Fibroblast of upper back skin (primary cell): ENCODE results near the gene MTA3.
"Not testable (repeated sequence)": the region's sequence is repeated elsewhere in the genome, so short reads cannot be mapped to it uniquely, and the experiment has no call there.

Experiments used
- DNase-seq: peaks from one replicate; pipeline ENCODE4 v3.0.0-alpha.2; 2013

The MTA3 gene

DNA sequence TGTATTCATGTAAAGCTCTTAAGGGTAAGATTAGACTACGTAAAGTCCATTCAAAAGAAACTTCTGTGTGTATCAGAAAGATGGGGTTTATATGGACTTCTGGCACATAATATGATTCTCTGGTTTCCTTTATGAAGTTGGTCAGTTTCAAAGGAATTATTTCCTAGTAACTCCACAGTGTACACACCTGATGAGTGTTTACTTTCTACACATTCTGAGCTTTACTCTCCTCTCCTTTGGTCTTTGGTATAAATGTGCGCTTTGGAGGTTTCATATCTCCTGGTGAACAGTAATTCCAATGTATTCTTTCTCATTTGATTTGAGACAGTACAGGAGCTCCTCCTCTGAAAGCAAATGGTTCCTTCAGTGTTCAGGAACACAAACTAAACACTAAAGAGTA is 107.4 kb downstream of the MTA3 start:
- no peak for DNase-seq

DNA sequence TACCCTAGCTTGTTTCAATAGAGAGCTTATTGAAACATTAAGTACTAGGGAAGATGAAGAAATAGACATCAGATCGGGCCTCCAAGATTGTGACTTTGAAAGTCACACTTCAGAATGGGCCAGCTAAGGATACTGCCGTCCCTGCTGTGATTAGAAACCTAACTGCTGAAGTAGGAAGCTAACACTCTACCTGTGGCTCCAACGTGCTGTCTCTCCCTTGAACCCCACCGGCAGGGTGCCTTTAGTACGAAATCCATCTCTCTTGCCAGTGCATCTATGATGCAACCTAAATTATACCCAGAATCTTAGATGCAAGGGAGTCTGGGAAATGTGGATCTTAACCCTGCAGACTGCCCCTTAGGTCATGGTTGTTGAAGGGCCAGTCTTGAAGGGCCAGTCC is 116.9 kb downstream of the MTA3 start:
- no peak for DNase-seq

DNA sequence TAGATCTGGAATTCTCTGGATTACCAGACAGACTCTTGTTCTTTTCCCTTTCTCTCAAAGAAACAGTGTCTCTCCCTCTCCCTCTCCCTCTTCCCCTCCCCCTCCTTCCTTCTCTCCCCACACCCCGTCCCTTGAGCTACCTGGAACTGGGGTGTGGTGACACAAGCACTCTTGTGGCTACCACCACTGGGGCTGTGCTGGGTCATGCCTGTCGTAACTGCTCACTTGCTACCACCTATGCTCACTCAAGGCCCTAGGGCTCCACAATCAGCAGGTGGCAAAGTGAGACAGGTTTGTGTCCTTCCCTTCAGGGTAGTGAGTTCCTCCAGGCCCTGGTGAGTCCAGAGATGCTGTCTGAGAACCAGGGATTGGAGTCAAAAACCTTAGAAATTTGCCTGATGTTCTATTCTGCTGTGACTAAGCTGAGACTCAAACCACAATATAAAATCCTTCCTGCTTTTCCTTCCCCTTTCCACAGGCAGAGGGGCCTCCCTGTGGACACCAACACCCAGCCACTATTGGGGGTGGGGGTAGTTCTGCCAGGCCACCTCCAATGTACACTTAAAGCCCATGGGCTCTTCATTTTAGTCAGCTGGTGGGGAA is 124.7 kb downstream of the MTA3 start:
- DNase-seq, result no peak

DNA sequence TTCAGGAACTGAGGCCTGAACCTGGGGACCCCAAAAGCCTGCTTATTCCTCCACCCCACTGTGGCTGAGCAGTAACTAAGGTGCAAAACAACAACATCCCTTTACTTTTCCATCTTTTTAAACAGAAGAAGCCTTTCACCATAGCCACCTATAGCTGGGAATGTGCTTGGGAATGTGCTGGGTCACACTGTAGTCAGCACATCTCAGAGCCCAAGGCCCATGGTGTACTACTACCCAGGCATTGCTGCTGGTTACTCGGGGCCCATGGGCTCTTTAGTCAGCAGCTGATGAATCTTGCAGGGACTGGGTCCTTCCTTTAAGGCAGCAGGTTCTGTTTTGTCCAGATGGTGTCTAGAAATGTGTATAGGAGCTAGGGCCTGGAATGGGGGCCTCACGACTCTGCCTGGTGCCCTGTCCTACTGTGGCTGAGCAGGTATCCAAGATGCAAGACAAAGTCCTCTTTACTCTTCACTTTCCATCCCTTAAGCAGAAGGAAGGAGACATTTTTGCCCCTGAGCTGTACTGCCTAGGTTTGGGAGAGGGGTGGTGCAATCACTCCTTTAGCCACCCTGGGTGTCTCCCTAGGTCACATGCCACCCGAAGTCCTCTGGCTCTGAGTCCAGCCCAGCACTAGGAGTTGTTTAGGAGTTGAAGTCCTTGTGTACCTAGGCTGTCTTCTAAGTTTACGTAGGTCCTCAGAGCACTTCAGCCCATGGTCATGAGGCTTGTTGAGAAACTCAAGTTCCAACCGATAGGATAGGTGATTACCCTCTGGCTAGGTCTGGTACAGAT is 125.5 kb downstream of the MTA3 start:
- no peak for DNase-seq

DNA sequence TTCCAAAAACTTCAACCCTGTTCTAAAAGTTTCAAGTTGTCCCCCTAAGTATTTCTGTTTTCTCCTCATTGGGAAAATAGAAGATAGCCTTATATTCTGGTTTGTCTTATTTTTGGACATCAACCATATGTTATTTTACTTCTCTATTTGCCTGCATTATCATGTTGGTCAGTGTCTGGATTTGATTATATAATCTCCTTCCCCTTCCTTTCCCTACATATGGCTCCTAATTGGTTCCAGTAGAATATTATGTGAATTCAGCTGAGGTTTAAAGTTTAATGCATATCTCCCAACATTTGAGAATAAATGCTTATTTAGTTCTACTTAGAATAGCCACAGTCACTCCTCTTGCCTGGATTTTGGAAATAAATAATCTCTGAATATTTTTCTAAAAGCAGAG is 128.6 kb downstream of the MTA3 start:
- peak; percentile 21 for DNase-seq

DNA sequence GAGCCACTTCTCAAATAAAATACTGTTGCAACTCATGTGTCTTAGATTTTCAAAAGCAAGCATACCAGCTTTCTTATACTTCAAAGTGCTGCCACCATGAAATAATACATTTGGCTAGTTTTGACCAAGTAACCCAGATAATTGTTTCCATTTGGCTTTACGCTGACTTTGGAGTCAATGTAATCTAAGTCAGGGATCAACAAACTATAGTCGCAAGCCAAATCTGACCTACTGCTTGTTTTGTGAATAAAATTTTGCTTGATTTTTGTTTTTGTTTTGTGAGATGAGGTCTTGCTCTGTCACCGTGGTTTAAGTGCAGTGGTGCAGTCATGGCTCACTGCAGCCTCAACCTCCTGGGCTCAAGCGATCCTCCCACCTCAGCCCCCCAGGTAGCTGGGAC is 130.5 kb downstream of the MTA3 start:
- DNase-seq, result no peak

DNA sequence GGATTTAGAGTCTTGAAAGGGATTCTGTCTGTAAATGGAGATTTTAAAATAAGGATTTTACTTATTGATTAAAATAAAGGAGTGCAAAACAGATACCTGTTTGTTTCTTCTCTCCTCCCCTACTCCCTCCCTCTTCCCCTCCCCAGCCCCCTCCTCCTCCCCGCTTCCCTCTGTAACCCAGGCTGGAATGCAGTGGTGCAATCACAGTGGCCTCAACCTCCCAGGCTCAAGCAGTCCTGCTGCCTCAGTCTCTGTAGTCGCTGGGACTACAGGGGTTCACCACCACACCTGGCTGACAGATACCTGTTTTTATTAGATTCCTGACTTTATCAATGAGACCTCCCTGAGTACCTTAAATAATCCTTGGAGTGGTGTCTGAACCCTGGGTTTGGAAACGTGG is 138.4 kb downstream of the MTA3 start:
- no peak for DNase-seq

DNA sequence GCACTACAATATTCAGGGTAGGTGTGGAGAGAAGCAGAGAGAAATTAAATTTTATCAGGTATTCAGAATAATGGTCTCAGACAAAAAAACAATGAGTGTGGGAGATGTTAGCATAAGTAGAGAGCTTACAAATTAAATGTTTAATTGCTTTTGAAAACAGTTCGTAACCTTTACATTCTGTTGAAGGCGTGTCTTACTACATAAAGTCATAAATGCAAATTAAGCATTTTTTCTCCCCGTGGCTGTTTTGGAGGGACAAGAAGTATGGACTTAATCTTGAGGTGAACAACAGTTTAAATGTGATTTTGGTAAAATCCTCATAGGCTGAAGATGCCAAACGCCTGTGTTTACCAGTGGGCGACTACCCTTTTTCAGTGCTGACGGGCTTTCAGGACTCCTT is 139.7 kb downstream of the MTA3 start:
- DNase-seq, result no peak

DNA sequence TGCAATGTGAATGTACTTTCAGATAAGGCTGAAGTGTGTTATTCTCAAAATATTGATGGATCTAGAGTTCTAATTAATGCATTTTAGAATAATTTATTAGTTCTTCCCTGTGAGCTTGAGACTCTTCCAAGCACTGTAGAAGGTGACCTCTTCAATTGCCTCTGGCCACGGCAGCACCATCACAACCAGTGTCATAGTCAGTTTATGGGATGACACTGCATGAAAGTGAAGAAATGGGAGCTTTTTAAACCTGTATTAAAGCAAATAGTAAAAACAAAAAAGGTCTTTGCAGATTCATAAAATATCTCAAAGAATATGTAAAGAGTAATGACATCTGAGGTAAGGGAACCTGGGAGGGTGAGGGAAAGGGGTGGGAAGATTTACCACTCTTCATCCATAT is 143.5 kb downstream of the MTA3 start:
- DNase-seq, result no peak

DNA sequence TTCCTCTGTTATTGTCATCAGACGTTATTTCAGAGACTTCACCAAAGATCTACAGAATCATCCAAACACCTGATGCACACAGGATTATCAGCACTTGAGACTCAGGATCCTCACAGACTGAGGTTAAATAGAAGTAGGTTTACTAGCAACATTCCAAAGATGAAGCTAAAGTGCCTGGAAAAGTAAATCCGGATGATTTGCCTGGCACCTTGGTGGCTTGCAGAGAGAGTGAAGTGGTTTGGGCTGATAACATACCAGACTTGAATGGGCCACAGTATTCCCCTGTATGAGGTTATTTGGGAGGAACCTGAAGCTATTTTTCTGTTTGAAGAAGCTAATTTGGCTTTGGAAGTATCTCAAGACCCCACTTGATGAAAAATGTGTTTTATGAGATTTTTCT is 144.5 kb downstream of the MTA3 start:
- no peak for DNase-seq

DNA sequence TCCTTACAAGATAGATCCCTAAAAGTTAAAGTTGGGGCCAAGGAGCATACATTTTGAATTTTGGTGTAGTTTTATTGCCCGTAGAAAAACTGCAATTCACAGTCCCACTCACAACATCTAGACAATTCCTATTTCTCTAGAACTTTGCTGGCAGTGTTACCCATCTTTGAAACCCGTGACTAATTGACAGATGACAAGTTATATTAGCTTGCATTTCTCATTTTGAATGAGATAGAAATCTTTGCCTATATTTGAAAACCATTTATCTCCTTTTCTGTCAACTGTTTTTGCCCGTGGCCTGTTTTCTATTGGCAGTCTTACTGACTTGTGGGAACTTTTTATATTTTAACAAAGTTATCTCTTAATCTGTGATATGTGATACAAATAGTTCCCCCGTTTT is 145.5 kb downstream of the MTA3 start:
- no peak for DNase-seq

DNA sequence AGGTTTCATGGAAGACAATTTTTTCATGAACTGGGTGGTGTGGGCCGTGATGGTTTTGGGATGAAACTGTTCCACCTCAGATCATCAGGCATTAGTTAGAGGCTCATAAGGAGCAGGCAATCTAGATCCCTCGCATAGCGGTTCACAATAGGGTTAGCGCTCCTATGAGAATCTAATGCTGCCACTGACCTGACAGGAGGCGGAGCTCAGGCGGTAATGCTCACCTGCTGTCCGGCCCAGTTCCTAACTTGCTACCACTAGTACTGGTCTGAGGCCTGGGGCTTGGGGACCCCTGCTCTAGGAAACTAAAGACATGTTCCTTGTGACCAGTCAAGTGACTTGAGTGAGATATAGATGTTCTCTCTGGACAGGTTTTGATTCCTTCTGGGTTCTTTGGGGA is 146.3 kb downstream of the MTA3 start:
- no peak for DNase-seq

DNA sequence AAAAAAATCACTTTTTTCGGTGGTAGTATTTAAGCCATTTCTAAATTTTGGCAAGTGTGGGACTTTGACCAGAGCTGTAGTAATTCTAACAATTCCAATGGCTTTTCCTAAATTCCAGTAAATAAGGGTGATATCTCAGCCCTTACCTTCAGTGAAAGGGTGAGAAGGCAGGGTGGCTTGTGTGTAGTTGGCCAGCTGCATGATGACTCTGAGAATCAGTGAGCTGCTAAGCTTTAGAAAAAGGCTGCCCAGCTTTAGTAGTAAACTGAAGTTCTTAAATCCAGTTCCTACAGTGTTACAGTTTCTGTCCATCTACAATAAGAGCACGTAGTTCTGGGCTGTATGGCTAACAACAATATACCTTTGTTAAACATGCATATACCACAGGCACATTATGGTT is 153.5 kb downstream of the MTA3 start:
- no peak for DNase-seq

DNA sequence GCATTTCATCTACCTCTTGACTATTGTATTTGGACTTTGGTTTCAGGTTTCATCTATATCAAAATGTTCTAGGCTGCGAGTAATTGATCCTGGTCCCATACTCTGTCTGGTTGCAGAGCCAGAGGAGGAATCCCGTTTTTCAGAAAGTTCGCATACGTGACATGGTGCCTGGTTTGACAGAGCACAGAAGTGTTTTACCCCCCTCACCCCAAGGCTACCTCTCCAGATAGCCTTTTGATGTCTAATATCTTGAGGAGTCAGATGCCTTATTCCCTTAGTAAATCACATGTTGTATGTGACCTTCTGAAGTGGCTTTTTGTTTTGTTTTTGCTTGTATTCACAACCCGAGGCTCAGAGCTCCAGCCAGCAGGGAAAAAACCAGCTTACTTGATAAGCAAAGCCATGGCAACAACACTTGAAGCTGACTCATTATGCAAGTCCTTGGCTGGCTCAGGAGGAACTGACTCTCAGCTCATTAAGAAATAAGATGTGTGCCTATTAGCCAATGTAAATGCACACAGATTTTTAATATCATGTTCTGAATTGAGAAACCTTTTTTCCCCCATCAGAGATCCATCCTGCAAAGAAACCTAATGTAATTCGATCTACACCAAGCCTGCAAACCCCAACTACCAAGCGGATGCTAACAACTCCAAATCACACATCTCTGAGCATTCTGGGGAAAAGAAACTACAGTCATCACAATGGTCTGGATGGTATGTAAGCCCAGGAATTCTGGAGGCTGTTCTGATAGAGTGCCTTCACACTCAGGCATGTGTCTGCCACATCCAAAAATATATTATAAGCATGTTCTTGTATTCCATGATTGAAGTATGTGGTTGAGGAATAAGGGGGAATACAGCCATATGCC is 154.1 kb downstream of the MTA3 start:
- peak; percentile 47 for DNase-seq

DNA sequence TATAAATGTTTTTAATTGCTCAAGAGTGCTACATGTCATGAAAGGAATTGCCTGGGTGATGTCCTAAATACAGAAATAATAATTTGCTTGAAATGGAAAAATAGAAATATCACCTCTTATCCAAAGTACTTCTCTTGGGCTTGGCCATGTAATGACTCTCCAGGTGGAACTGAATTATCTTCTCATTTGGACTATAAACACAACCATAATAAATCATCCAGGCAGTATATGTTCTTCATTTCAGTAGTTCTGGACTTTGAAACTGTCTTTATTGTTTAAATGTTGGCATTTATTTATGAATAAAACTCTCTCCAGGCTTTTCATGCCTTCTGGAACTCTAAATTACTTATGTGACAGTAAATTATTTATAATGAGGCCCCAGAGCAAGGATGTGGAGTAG is 155.0 kb downstream of the MTA3 start:
- no peak for DNase-seq

DNA sequence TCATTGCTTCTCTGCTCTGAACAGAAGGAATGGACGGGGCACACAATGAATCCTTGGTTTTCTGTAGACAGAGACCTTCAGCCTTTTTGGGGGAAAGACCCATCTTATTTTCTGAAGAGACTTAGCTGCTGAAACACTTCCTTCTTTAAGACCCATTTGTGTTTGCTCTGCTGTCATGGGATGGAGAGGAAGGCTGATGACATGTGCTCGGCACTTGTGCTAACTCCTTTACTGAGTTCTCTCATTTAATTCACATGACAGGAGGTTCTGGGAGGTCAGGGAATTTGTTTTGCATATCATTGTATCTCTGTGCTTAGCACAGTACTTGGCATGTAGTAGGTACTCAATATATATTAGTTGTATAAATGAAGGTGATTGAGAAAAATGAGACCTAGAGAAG is 156.5 kb downstream of the MTA3 start:
- DNase-seq, result no peak

DNA sequence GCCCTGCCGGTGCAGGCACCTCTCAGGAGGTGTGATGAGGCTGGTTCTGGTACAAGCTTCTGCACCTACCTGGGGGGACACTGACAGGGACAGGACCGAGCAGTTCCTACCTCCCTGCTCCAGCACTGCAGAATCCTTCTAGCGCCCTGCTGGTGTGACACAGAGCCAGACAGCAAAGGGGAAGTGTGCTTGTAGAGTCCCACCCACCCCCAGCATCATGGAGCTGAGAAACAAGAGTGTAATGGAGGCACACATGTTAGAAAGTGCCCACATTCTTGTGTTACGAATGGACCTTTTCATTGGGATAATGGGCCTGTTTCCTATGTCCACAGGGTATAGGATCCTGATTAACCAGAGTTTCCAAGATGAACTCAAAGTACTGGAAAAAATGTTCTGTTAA is 157.2 kb downstream of the MTA3 start:
- peak; percentile 20 for DNase-seq

DNA sequence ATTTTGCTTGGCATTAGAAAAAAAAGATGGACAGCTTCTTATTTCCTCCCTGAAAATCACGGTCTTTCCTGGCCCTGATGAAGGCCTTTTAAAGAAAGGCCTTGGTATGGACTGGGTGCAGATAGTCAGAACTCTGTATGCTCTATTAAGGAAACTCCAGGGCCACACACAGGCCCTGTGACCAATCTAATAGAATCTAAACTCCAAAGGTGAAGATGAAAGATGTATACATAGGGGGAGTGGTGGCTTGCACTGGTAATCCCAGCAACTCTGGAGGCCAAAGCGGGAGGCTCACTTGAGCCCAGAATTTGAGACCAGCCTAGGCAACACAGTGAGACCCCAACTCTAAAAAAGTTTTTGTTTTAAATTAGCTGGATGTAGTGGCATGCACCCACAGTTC is 158.2 kb downstream of the MTA3 start:
- DNase-seq, result no peak

DNA sequence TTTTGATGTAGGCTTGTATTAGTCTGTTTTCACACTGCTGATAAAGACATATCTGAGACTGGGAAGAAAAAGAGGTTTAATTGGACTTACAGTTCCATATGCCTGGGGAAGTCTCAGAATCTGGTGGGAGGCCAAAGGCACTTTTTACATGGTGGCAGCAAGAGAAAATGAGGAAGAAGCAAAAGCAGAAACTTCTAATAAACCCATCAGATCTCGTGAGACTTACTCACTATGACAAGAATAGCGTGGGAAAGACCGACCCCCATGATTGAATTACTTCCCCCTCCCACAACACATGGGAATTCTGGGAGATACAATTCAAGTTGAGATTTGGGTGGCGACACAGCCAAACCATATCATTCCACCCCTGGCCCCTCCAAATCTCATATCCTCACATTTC is 162.9 kb downstream of the MTA3 start:
- not testable (repeated sequence) for DNase-seq

DNA sequence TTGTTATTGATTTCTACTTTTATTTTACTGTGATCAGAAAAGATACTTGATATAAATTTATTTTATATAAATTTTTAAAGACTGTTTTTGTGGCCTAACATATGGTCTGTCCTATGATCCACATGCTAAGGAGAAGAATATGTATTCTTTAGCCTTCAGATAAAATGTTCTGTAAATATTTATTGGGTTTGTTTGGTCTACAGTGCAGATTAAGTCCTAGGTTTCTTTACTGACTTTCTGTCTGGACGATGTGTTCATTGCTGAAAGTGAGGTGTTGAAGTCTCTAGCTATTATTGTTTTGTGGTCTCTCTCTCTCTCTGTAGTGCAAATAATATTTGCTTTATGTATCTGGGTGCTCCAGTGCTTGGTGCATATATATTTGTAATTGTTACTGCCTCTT is 165.4 kb downstream of the MTA3 start:
- no peak for DNase-seq

DNA sequence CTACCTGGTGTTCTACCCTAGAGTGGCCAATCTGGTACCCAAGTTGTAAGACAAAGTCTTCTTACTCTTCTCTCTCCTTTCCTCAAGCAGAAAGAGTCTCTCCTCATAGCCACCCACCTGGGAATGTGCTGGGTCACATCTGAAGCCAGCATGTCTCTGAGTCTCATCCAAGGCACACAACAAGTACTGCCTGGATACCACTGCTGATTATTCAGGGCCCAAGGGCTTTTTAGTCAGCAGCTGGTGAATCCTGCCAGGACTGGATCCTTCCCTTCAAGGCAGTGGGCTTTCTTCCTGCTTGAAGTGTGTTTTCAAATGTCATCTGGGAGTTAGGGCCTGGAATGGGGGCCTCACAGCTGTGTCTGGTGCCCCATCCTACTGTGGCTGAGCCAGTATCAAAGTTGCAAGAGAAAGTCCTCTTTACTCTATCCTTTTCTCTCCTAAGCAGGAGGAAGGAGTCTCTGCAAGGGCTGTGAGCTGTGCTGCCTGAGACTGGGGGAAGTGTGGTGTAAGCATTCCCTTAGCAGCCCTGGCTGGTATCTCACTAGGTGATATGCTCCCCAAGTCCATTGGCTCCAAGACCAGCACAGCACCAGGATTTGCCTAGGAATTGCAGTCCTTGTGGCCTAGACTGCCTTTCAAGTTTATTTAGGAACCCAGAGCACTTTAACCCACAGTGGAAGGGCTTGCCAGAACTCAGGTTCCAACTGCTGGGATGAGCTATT is 168.3 kb downstream of the MTA3 start:
- no peak for DNase-seq

DNA sequence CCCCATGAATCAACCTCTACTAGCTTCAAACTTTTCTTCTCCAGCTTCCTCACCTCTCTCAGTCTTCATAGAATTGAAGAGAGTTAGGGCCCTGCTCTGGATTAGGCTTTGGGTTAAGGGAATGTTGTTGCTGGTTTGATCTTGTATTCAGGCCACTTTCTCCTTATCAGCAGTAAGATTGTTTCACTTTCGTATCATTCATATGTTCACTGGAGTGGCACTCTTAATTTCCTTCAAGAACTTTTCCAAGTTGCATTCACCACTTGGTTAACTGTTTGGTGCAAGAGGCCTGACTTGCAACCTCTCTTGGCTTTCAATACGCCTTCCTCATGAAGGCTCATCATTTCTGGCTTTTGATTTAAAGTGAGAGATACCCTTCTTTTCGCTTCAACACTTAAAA is 172.7 kb downstream of the MTA3 start:
- no peak for DNase-seq
